Measurements from ENCODE around the gene RAB34. TPM values are rescaled to one million over a fixed set of nuclear protein-coding genes. Genes with fewer than 3 reads are reported as not detected.

RAB34 gene
- total and polyA plus RNA-seq, 9 of the 15 experiments (the other 6 are each of a cell fraction or from before 2014, with no cell fraction given) = 0.07 to 3.8 (median 0.46) TPM; not detected in 1

GRCh38 chr17:28711723-28712031, 6.0 kb downstream of the RAB34 start, which contains the start of gene PROCA1 (continued):
- no peak for TF ChIP-seq JUND (IDR thresholded peaks at IDR 0.05; ENCODE audit: borderline replicate concordance, low read depth, low read length)
- TF ChIP-seq JUND (tag; IDR thresholded peaks at IDR 0.05; ENCODE audit: borderline replicate concordance, low read depth, low read length) = no peak
- no peak; the same call in 1 of the 2 replicates for TF ChIP-seq TEAD4 (IDR thresholded peaks at IDR 0.05; ENCODE audit: low read length)
- no peak for TF ChIP-seq TEAD4 (CRISPR knock-in tag; IDR thresholded peaks at IDR 0.05; ENCODE audit: borderline replicate concordance)
- TF ChIP-seq ZNF668 (CRISPR knock-in tag; IDR thresholded peaks at IDR 0.05) = peak; percentile 71; the same call in 1 of the 2 replicates
- TF ChIP-seq, protein P1, sequence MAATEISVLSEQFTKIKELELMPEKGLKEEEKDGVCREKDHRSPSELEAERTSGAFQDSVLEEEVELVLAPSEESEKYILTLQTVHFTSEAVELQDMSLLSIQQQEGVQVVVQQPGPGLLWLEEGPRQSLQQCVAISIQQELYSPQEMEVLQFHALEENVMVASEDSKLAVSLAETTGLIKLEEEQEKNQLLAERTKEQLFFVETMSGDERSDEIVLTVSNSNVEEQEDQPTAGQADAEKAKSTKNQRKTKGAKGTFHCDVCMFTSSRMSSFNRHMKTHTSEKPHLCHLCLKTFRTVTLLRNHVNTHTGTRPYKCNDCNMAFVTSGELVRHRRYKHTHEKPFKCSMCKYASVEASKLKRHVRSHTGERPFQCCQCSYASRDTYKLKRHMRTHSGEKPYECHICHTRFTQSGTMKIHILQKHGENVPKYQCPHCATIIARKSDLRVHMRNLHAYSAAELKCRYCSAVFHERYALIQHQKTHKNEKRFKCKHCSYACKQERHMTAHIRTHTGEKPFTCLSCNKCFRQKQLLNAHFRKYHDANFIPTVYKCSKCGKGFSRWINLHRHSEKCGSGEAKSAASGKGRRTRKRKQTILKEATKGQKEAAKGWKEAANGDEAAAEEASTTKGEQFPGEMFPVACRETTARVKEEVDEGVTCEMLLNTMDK (IDR thresholded peaks at IDR 0.05; ENCODE audit: borderline replicate concordance, insufficient read depth, low read depth, low read length, poor library complexity, severe bottlenecking) = no peak
- TF ChIP-seq TARDBP (IDR thresholded peaks at IDR 0.05) = peak; percentile 10; the same call in 1 of the 2 replicates
- TF ChIP-seq ATF4 (CRISPR knock-in tag; IDR thresholded peaks at IDR 0.05) = no peak
